H9 (cell line): ENCODE data around the gene RBMXL2. TPM values are rescaled to one million over a fixed set of nuclear protein-coding genes. Genes with fewer than 3 reads are reported as not detected.

Experiments
- DNase-seq: peaks from one replicate; pipeline ENCODE4 v3.0.0-alpha.2; 2017
- H2AFZ ChIP-seq: one replicate; pipeline ENCODE4 v1.6.1; 2013; ENCODE audit warnings: mild to moderate bottlenecking, low read length, control low read depth, moderate library complexity
- H2AK5ac ChIP-seq: 2 replicates; pipeline ENCODE4 v1.6.1; 2013; ENCODE audit warnings: low read length, control low read depth, mixed read lengths; ENCODE audit not compliant: insufficient read length
- H2BK120ac ChIP-seq: one replicate; pipeline ENCODE4 v1.6.1; 2013; ENCODE audit warnings: low read depth, mild to moderate bottlenecking, low read length, control low read depth, inconsistent platforms; ENCODE audit not compliant: poor library complexity, severe bottlenecking
- H2BK12ac ChIP-seq: 2 replicates; pipeline ENCODE4 v1.6.1; 2013; ENCODE audit warnings: low read length, control low read depth, mixed read lengths, low read depth; ENCODE audit not compliant: insufficient read length
- H2BK15ac ChIP-seq: 2 replicates; pipeline ENCODE4 v1.6.1; 2013; ENCODE audit warnings: low read depth, low read length, control low read depth
- H2BK20ac ChIP-seq: one replicate; pipeline ENCODE4 v1.6.1; 2013; ENCODE audit warnings: low read depth, mild to moderate bottlenecking, low read length, control low read depth, inconsistent platforms; ENCODE audit not compliant: poor library complexity, severe bottlenecking
- H2BK5ac ChIP-seq: 2 replicates; pipeline ENCODE4 v1.6.1; 2013; ENCODE audit warnings: low read length, control low read depth, mixed read lengths; ENCODE audit not compliant: insufficient read length
- H3K14ac ChIP-seq: 2 replicates; pipeline ENCODE4 v1.6.1; 2013; ENCODE audit warnings: low read length, control low read depth; ENCODE audit not compliant: insufficient read depth
- H3K18ac ChIP-seq: 2 replicates; pipeline ENCODE4 v1.6.1; 2013; ENCODE audit warnings: low read depth, mild to moderate bottlenecking, mixed read lengths, low read length, control low read depth; ENCODE audit not compliant: insufficient read length
- H3K23ac ChIP-seq: 2 replicates; pipeline ENCODE4 v1.6.1; 2013; ENCODE audit warnings: low read length, control low read depth, mixed read lengths, low read depth; ENCODE audit not compliant: insufficient read length
- H3K23me2 ChIP-seq: 2 replicates; pipeline ENCODE4 v1.6.1; 2013; ENCODE audit warnings: low read depth, mild to moderate bottlenecking, mixed read lengths, low read length, control low read depth; ENCODE audit not compliant: insufficient read length, poor library complexity, severe bottlenecking
- H3K27ac ChIP-seq: 2 replicates; pipeline ENCODE4 v1.5.1; 2013; ENCODE audit warnings: low read length, control low read depth, mixed read lengths, low read depth; ENCODE audit not compliant: insufficient read length
- H3K27me3 ChIP-seq: 2 replicates; pipeline ENCODE4 v1.6.1; 2013; ENCODE audit warnings: low read length, control low read depth, inconsistent platforms; ENCODE audit not compliant: insufficient read depth
- H3K4ac ChIP-seq: 2 replicates; pipeline ENCODE4 v1.6.1; 2013; ENCODE audit warnings: low read depth, mild to moderate bottlenecking, control low read depth, inconsistent platforms, low read length, moderate library complexity
- H3K4me1 ChIP-seq: 2 replicates; pipeline ENCODE4 v1.6.1; 2013; ENCODE audit warnings: low read length, control low read depth, inconsistent platforms; ENCODE audit not compliant: insufficient read depth
- H3K4me2 ChIP-seq: 2 replicates; pipeline ENCODE4 v1.6.1; 2013; ENCODE audit warnings: low read length, control low read depth, mixed read lengths; ENCODE audit not compliant: insufficient read length, insufficient read depth
- H3K56ac ChIP-seq: 2 replicates; pipeline ENCODE4 v1.6.1; 2013; ENCODE audit warnings: low read depth, mild to moderate bottlenecking, mixed read lengths, low read length, control low read depth; ENCODE audit not compliant: insufficient read length
- H3K79me1 ChIP-seq: 2 replicates; pipeline ENCODE4 v1.6.1; 2013; ENCODE audit warnings: low read depth, mild to moderate bottlenecking, moderate library complexity, low read length, control low read depth, inconsistent platforms; ENCODE audit not compliant: insufficient read depth, poor library complexity, severe bottlenecking
- H3K79me2 ChIP-seq: 2 replicates; pipeline ENCODE4 v1.6.1; 2013; ENCODE audit warnings: low read length, control low read depth, inconsistent platforms; ENCODE audit not compliant: insufficient read depth
- H3K9ac ChIP-seq: 2 replicates; pipeline ENCODE4 v1.6.1; 2013; ENCODE audit warnings: low read length, control low read depth, mixed read lengths; ENCODE audit not compliant: insufficient read length; ENCODE audit errors: extremely low read depth
- H3K9me3 ChIP-seq: one replicate; pipeline ENCODE4 v1.6.1; 2013; ENCODE audit warnings: low read depth, low read length, inconsistent platforms; ENCODE audit not compliant: control insufficient read depth
- H3T11ph ChIP-seq: one replicate; pipeline ENCODE4 v1.6.1; 2013; ENCODE audit warnings: mild to moderate bottlenecking, low read length, control low read depth, inconsistent platforms
- H4K20me1 ChIP-seq: one replicate; pipeline ENCODE4 v1.6.1; 2013; ENCODE audit not compliant: control insufficient read depth, insufficient read length, insufficient read depth
- H4K5ac ChIP-seq: 2 replicates; pipeline ENCODE4 v1.6.1; 2013; ENCODE audit warnings: low read depth, mild to moderate bottlenecking, mixed read lengths, low read length, control low read depth; ENCODE audit not compliant: insufficient read length
- H4K8ac ChIP-seq: replicated peaks from 2 replicates; pipeline ENCODE4 v1.6.1; 2013; ENCODE audit warnings: low read length, control low read depth, mixed read lengths, low read depth; ENCODE audit not compliant: insufficient read length
- H4K91ac ChIP-seq: 2 replicates; pipeline ENCODE4 v1.6.1; 2013; ENCODE audit warnings: low read depth, mild to moderate bottlenecking, moderate library complexity, mixed read lengths, low read length, control low read depth; ENCODE audit not compliant: insufficient read length
- H3K27ac Mint-ChIP-seq, 3 experiments: 2 replicates in 2 of 3; 3 replicates in 1 of 3; pipeline ENCODE4 v1.8.0; 2020 to 2021; ENCODE audit warnings: mixed read lengths in 3 of 3, mild to moderate bottlenecking in 1 of 3, moderate library complexity in 1 of 3
- H3K27me3 Mint-ChIP-seq: 2 replicates; pipeline ENCODE4 v1.8.0; 2021; ENCODE audit warnings: low read depth, mild to moderate bottlenecking, moderate library complexity, mixed read lengths
- H3K36me3 Mint-ChIP-seq, 3 experiments: 2 replicates in 2 of 3; 3 replicates in 1 of 3; pipeline ENCODE4 v1.8.0; 2020 to 2021; ENCODE audit warnings: low read depth in 3 of 3, mixed read lengths in 3 of 3; ENCODE audit not compliant: insufficient read depth in 1 of 3
- H3K4me1 Mint-ChIP-seq, 2 experiments: 2 replicates each; pipeline ENCODE4 v1.8.0; 2020; ENCODE audit warnings: mixed read lengths in 2 of 2
- H3K4me3 Mint-ChIP-seq, 2 experiments: 2 replicates in 1 of 2; 3 replicates in 1 of 2; pipeline ENCODE4 v1.8.0; 2020 to 2021; ENCODE audit warnings: mild to moderate bottlenecking in 2 of 2, mixed read lengths in 2 of 2, moderate library complexity in 1 of 2
- H3K9me3 Mint-ChIP-seq, 2 experiments: 2 replicates in 1 of 2; 3 replicates in 1 of 2; pipeline ENCODE4 v1.8.0; 2020; ENCODE audit warnings: mild to moderate bottlenecking in 2 of 2, mixed read lengths in 2 of 2, moderate library complexity in 1 of 2
- whole genome bisulfite sequencing: extraction: QIAGEN DNeasy Blood & Tissue Kit; methylation state at CpG from one replicate; pipeline ENCODE4 v1.1.7; 2013; ENCODE audit warnings: missing lambda C conversion rate, low lambda C conversion rate, mixed read lengths; ENCODE audit not compliant: insufficient read length; ENCODE audit errors: extremely low coverage; 5-methylcytosine and 5-hydroxymethylcytosine counted together
- total RNA-seq: library from RNA; stranded (reverse); gene quantifications from 2 replicates; pipeline ENCODE4 v1.2.1, GENCODE V29; 2021
- TF ChIP-seq, protein P1 (sequence below): fragments of 200-600 bp; sonication (generic); conservative IDR thresholded peaks from 3 replicates; pipeline ENCODE4 v1.8.0; 2021; ENCODE audit warnings: antibody characterized with exemption, mild to moderate bottlenecking

Gene RBMXL2
- total RNA-seq, 1 experiment from 2014 or later: not detected

- Histone ChIP-seq H2BK120ac (no peak overlapping the region), H3T11ph (no peak overlapping the region), H3K4me1 (no peaks in the 10 kb centered on the region), H2BK12ac (no peak overlapping the region), H3K27me3 (no peaks in the 10 kb centered on the region), H3K18ac (no peak overlapping the region), H2AFZ (no peak overlapping the region), H3K79me1 (no peaks in the 10 kb centered on the region), H2BK20ac (no peak overlapping the region), H4K8ac (no peak overlapping the region), H3K4ac (no peak overlapping the region), H4K5ac (no peak overlapping the region), H3K27ac (no peak overlapping the region), H3K4me2 (no peak overlapping the region), H2BK15ac (no peak overlapping the region), H3K79me2 (no peaks in the 10 kb centered on the region), H2AK5ac (no peak overlapping the region), H3K14ac (no peak overlapping the region), H3K23ac (no peak overlapping the region), H3K9me3 (no peaks in the 10 kb centered on the region), H4K20me1 (no peaks in the 10 kb centered on the region), H2BK5ac (no peak overlapping the region), H3K9ac (no peak overlapping the region), H4K91ac (no peak overlapping the region), H3K23me2 (no peaks in the 10 kb centered on the region), H3K56ac (no peak overlapping the region)
- H3K4me1 Mint-ChIP-seq: peaks cover 2 to 3% of the 10 kb centered on the region in 2 experiments
- no peaks in the 10 kb centered on the region for H3K36me3 Mint-ChIP-seq
- TF ChIP-seq, protein P1, sequence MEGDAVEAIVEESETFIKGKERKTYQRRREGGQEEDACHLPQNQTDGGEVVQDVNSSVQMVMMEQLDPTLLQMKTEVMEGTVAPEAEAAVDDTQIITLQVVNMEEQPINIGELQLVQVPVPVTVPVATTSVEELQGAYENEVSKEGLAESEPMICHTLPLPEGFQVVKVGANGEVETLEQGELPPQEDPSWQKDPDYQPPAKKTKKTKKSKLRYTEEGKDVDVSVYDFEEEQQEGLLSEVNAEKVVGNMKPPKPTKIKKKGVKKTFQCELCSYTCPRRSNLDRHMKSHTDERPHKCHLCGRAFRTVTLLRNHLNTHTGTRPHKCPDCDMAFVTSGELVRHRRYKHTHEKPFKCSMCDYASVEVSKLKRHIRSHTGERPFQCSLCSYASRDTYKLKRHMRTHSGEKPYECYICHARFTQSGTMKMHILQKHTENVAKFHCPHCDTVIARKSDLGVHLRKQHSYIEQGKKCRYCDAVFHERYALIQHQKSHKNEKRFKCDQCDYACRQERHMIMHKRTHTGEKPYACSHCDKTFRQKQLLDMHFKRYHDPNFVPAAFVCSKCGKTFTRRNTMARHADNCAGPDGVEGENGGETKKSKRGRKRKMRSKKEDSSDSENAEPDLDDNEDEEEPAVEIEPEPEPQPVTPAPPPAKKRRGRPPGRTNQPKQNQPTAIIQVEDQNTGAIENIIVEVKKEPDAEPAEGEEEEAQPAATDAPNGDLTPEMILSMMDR: no peak
- DNase-seq: no peak
- H3K4me3 Mint-ChIP-seq: no peak overlapping the region
- no peaks in the 10 kb centered on the region for H3K9me3 Mint-ChIP-seq
- no CpG with 5 or more reads among the region's 6 CpGs for WGBS
- no peaks in the 10 kb centered on the region; the same call in 1 of the 2 replicates for H3K27me3 Mint-ChIP-seq
- no peak overlapping the region for H3K27ac Mint-ChIP-seq
Measured at GRCh38 chr11:7056828-7057513, 31.8 kb upstream of the RBMXL2 start.
